GM19099 (cell line): ENCODE measurements around the gene GLIPR2.

Experiments
- POLR2A ChIP-seq: IDR thresholded peaks from 3 replicates; pipeline ENCODE4 v1.6.1; 2011; ENCODE audit warnings: low read depth; ENCODE audit not compliant: insufficient read length; ENCODE audit errors: extremely low read depth

GLIPR2 gene

GRCh38 chr9:36136272-36136893 is at the start of gene GLIPR2:
GLIPR2 (plus strand) TSS chr9:36136733; CDS start chr9:36136779, 46 bp downstream.
- peak; percentile 57 for TF ChIP-seq POLR2A

- TF ChIP-seq POLR2A = no peak
Measured at GRCh38 chr9:36088020-36088419, 48.5 kb upstream of the GLIPR2 start.

- no peak for TF ChIP-seq POLR2A
Measured at GRCh38 chr9:36091026-36091953, 45.2 kb upstream of the GLIPR2 start.

GRCh38 chr9:36092014-36092413 is 44.5 kb upstream of the GLIPR2 start:
- TF ChIP-seq POLR2A = no peak

- no peak for TF ChIP-seq POLR2A
Measured at GRCh38 chr9:36092509-36093215, 43.9 kb upstream of the GLIPR2 start.

- TF ChIP-seq POLR2A = no peak
Measured at GRCh38 chr9:36093384-36093783, 43.1 kb upstream of the GLIPR2 start.

- TF ChIP-seq POLR2A = no peak
Measured at GRCh38 chr9:36099718-36100117, 36.8 kb upstream of the GLIPR2 start.

GRCh38 chr9:36100532-36100931 is 36.0 kb upstream of the GLIPR2 start:
- TF ChIP-seq POLR2A = no peak

- TF ChIP-seq POLR2A = no peak
Measured at GRCh38 chr9:36101916-36102741, 34.4 kb upstream of the GLIPR2 start.

GRCh38 chr9:36102742-36103495 is 33.6 kb upstream of the GLIPR2 start:
- no peak for TF ChIP-seq POLR2A

- no peak for TF ChIP-seq POLR2A
Measured at GRCh38 chr9:36109071-36109470, 27.5 kb upstream of the GLIPR2 start.

- no peak for TF ChIP-seq POLR2A
Measured at GRCh38 chr9:36110434-36110833, 26.1 kb upstream of the GLIPR2 start.

- TF ChIP-seq POLR2A = no peak
Measured at GRCh38 chr9:36112516-36112915, 24.0 kb upstream of the GLIPR2 start.

GRCh38 chr9:36113999-36114398 is 22.5 kb upstream of the GLIPR2 start:
- no peak for TF ChIP-seq POLR2A
